ENCODE data around the gene SUSD2. TPM values are rescaled to one million over a fixed set of nuclear protein-coding genes. Genes with fewer than 3 reads are reported as not detected.

SUSD2 gene
- total RNA-seq, 1 donor from 2014 or later = 3.2 TPM

GRCh38 chr22:24231706-24232105 lies 50.4 kb downstream of the SUSD2 start:
- no peak for DNase-seq
- no peaks in the 10 kb centered on the region for H3K27me3 ChIP-seq (ENCODE audit: low read depth)
- no peak overlapping the region for H3K27ac ChIP-seq (replicated peaks)
- peaks cover 38% of the 10 kb centered on the region for H3K36me3 ChIP-seq
- no peak overlapping the region for H3K4me3 ChIP-seq
- no peaks in the 10 kb centered on the region for H3K9me3 ChIP-seq (replicated peaks)
- H3K4me1 ChIP-seq = peaks cover 8% of the 10 kb centered on the region
- no peak for TF ChIP-seq CTCF (IDR thresholded peaks at IDR 0.05; ENCODE audit: borderline replicate concordance)
- intact Hi-C loops (cut with micrococcal nuclease) = no loop called here

- Histone ChIP-seq H3K36me3 (peaks cover 35% of the 10 kb centered on the region), H3K4me3 (no peak overlapping the region), H3K9me3 (replicated peaks) (no peaks in the 10 kb centered on the region), H3K27ac (replicated peaks) (no peak overlapping the region), H3K27me3 (ENCODE audit: low read depth) (no peaks in the 10 kb centered on the region), H3K4me1 (peaks cover 8% of the 10 kb centered on the region)
- no peak for DNase-seq
- intact Hi-C loops (cut with micrococcal nuclease) = no loop called here
- no peak for TF ChIP-seq CTCF (IDR thresholded peaks at IDR 0.05; ENCODE audit: borderline replicate concordance)
Measured at GRCh38 chr22:24232124-24232523, 50.8 kb downstream of the SUSD2 start.

GRCh38 chr22:24232725-24233124 lies 51.4 kb downstream of the SUSD2 start:
- intact Hi-C loops (cut with micrococcal nuclease) = no loop called here
- peaks cover 8% of the 10 kb centered on the region for H3K4me1 ChIP-seq
- no peak for DNase-seq
- H3K4me3 ChIP-seq = no peak overlapping the region
- H3K27me3 ChIP-seq (ENCODE audit: low read depth) = no peaks in the 10 kb centered on the region
- no peak for TF ChIP-seq CTCF (IDR thresholded peaks at IDR 0.05; ENCODE audit: borderline replicate concordance)
- H3K36me3 ChIP-seq = peaks cover 29% of the 10 kb centered on the region
- H3K9me3 ChIP-seq (replicated peaks) = no peaks in the 10 kb centered on the region
- no peak overlapping the region for H3K27ac ChIP-seq (replicated peaks)

GRCh38 chr22:24233235-24233634 lies 51.9 kb downstream of the SUSD2 start:
- no peak for DNase-seq
- no peak for TF ChIP-seq CTCF (IDR thresholded peaks at IDR 0.05; ENCODE audit: borderline replicate concordance)
- peaks cover 8% of the 10 kb centered on the region for H3K4me1 ChIP-seq
- no peaks in the 10 kb centered on the region for H3K27me3 ChIP-seq (ENCODE audit: low read depth)
- intact Hi-C loops (cut with micrococcal nuclease) = no loop called here
- no peak overlapping the region for H3K4me3 ChIP-seq
- peaks cover 25% of the 10 kb centered on the region for H3K36me3 ChIP-seq
- no peak overlapping the region for H3K27ac ChIP-seq (replicated peaks)
- no peaks in the 10 kb centered on the region for H3K9me3 ChIP-seq (replicated peaks)

- Histone ChIP-seq H3K27ac (replicated peaks) (no peak overlapping the region), H3K36me3 (peaks cover 21% of the 10 kb centered on the region), H3K27me3 (ENCODE audit: low read depth) (no peaks in the 10 kb centered on the region), H3K4me3 (no peak overlapping the region), H3K9me3 (replicated peaks) (no peaks in the 10 kb centered on the region), H3K4me1 (peaks cover 8% of the 10 kb centered on the region)
- intact Hi-C loops (cut with micrococcal nuclease) = no loop called here
- TF ChIP-seq CTCF (IDR thresholded peaks at IDR 0.05; ENCODE audit: borderline replicate concordance) = no peak
- DNase-seq = no peak
Measured at GRCh38 chr22:24233816-24234215, 52.5 kb downstream of the SUSD2 start.

- Histone ChIP-seq H3K9me3 (replicated peaks) (no peaks in the 10 kb centered on the region), H3K27ac (replicated peaks) (no peak overlapping the region), H3K4me1 (peaks cover 8% of the 10 kb centered on the region), H3K4me3 (no peak overlapping the region), H3K36me3 (peaks cover 6% of the 10 kb centered on the region), H3K27me3 (ENCODE audit: low read depth) (no peaks in the 10 kb centered on the region)
- intact Hi-C loops (cut with micrococcal nuclease) = no loop called here
- no peak for DNase-seq
- no peak for TF ChIP-seq CTCF (IDR thresholded peaks at IDR 0.05; ENCODE audit: borderline replicate concordance)
Measured at GRCh38 chr22:24235315-24235714, 54.0 kb downstream of the SUSD2 start.
